HG02763 (cell line): ENCODE measurements around the gene NKIRAS2.

Experiments used
- ATAC-seq: cut with Tn5 transposase; IDR thresholded peaks from one replicate; pipeline ENCODE4 v1.9.1; 2021; ENCODE audit warnings: mild to moderate bottlenecking, moderate library complexity; ENCODE audit not compliant: unreplicated experiment

NKIRAS2 gene

GRCh38 chr17:42053731-42054500 lies 34.0 kb downstream of the NKIRAS2 start:
- ATAC-seq: no peak

GRCh38 chr17:42055027-42055426 lies 35.1 kb downstream of the NKIRAS2 start:
- no peak for ATAC-seq

- ATAC-seq: no peak
Measured at GRCh38 chr17:42055496-42055895, 35.6 kb downstream of the NKIRAS2 start.

GRCh38 chr17:42056635-42057034 lies 36.7 kb downstream of the NKIRAS2 start:
- no peak for ATAC-seq

- ATAC-seq: no peak
Measured at GRCh38 chr17:42058063-42058462, 38.2 kb downstream of the NKIRAS2 start.

- ATAC-seq: no peak
Measured at GRCh38 chr17:42059815-42060214, 39.9 kb downstream of the NKIRAS2 start.

GRCh38 chr17:42060231-42060630 lies 40.3 kb downstream of the NKIRAS2 start:
- ATAC-seq: no peak

DNA sequence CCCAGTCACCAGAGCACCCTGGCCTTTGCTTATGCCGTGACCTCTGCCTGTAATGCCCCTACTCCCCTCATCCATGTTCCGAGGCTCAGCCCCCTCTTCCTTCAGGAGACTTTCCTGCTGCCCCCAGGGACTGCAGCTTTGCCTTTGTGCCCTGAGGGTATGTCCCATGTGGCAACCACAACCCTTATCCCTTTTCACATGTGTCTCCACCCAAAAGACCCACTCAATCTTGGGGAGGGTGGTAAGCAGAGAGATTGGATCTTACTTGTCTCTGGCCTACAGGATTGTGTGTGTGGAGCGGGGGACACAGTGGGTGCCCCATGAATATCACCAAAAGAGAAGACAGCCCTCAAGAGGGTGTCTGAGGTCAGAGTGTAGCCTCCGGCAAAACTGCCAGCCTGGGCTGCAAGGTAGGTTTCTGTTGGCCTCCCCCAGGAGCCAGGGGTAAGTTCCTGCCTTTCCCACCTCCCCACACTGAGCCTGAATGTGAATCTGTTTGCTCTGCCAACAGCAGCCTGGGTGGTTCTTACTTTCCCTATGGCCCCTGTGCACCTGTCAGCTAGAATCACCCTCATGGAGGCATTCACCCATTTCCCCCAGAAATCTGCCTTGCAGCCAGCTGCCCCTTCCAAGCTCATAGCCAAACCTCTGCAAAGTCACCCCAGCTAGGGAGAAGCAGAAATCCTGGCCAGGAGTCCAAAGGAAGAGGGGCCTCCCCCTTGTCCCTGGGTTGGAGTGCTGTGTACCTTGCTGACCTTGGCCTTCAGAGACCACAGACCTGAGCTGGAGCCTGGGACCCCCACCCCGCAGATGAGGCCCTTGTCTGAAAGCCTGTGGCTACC lies 42.0 kb downstream of the NKIRAS2 start:
- ATAC-seq: no peak

DNA sequence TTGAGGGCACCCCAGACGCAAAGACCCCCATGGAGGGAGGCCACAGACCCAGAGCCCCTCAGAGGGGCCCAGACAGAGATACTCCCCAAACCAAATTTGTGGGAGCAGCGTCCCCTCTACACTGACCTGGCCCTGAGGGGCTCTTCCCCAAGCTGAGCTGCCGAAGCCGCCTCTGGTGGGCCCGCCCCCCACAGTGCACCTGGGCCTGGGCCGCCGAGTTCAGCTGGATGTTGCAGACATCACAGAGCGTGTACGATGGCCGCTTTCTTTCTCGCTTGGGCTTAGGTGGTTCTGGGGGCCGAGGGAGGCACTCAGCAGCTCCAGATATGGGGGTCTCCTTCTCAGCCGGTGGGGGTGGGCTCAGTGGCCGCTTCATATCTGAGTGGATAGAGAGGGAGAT lies 42.8 kb downstream of the NKIRAS2 start:
- no peak for ATAC-seq

- ATAC-seq: no peak
Measured at GRCh38 chr17:42065201-42065600, 45.3 kb downstream of the NKIRAS2 start.

- no peak for ATAC-seq
Measured at GRCh38 chr17:42067371-42068091, 47.6 kb downstream of the NKIRAS2 start.

- ATAC-seq: no peak
Measured at GRCh38 chr17:42068979-42069378, 49.1 kb downstream of the NKIRAS2 start.

- ATAC-seq: no peak
Measured at GRCh38 chr17:42071810-42072209, 51.9 kb downstream of the NKIRAS2 start.

- no peak for ATAC-seq
Measured at GRCh38 chr17:42072323-42073187, 52.7 kb downstream of the NKIRAS2 start.
